ENCODE results near the gene BANK1. TPM values are rescaled to one million over a fixed set of nuclear protein-coding genes. Genes with fewer than 3 reads are reported as not detected.

BANK1 gene
- total RNA-seq, 4 donors from 2014 or later, result 0.22 to 1.4 (median 0.96) TPM

DNA sequence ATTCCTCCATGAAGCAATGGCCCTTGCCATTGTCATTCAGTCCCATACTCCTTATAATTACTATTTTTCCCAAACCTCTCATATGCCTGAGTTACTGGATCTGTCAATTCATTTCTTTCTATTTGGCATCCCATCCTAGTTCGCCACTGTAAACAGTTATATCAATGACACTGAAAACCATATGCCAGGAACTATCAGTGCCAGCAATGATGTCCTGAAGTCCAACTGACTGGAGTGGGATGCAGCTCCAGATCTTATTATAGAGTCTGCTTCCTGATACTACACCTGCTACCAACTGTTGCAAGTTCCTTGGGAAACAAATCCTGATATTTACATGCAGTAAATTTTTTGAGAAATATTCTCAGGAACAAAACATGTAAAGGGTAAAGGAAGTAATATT is 27.0 kb upstream of the BANK1 start:
- H3K4me3 ChIP-seq (ENCODE audit: low read depth, poor library complexity, severe bottlenecking), result no peak overlapping the region
- intact Hi-C loops (cut with DNase I; ENCODE audit: low total_unique reads), result no loop called here
- no peak for DNase-seq (ENCODE audit: low spot score in 2 of 2)
- WGBS, 2 donors, result 96 to 100% methylated on average over 1 of the region's 1 CpG
- no peak for TF ChIP-seq POLR2A (IDR thresholded peaks at IDR 0.05)

DNA sequence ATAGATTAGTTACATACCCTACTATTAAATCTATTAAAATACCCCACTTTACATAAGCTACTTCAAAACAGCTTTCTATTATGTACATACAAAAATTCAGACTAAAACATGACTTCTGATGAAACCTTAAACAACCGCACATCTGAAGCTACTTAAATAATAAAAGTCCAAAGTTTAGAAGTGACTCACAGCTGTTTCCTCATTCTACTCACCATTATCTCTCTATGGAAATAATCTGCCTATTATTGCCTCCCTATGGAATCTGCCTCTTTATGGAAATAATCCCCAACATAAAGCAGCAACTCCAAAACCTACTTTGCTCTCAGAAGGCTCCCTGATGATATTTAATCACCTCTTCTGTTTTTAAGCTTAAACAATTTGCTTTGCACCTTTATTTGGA is 15.7 kb upstream of the BANK1 start:
- DNase-seq (ENCODE audit: low spot score in 2 of 2), result no peak
- WGBS, 2 donors, result 50 to 58% methylated on average over 1 of the region's 1 CpG
- TF ChIP-seq, protein P1, sequence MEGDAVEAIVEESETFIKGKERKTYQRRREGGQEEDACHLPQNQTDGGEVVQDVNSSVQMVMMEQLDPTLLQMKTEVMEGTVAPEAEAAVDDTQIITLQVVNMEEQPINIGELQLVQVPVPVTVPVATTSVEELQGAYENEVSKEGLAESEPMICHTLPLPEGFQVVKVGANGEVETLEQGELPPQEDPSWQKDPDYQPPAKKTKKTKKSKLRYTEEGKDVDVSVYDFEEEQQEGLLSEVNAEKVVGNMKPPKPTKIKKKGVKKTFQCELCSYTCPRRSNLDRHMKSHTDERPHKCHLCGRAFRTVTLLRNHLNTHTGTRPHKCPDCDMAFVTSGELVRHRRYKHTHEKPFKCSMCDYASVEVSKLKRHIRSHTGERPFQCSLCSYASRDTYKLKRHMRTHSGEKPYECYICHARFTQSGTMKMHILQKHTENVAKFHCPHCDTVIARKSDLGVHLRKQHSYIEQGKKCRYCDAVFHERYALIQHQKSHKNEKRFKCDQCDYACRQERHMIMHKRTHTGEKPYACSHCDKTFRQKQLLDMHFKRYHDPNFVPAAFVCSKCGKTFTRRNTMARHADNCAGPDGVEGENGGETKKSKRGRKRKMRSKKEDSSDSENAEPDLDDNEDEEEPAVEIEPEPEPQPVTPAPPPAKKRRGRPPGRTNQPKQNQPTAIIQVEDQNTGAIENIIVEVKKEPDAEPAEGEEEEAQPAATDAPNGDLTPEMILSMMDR (IDR thresholded peaks at IDR 0.05), result no peak
- TF ChIP-seq POLR2A (IDR thresholded peaks at IDR 0.05), result no peak
- intact Hi-C loops (cut with DNase I; ENCODE audit: low total_unique reads), result no loop called here
- H3K4me3 ChIP-seq (ENCODE audit: low read depth, poor library complexity, severe bottlenecking), result no peak overlapping the region

DNA sequence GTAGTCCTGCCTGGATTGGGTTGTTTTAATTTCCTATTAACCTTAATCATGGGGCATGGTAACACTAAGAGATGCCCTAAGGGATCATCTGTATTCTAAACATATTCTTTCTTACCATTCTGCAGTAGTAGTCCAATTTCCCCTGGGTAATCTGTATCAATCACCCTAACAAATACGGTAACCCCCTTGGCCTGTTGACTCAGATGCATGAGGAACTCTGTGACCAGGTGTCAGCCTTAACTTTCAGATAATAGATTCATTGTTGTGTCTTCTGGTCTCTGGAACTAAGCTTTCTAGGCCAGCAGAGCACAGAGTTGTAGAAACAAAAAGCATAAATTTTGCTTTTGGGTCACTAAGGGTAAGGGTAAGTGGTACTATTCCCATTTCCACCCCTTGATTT is 13.1 kb upstream of the BANK1 start:
- H3K4me3 ChIP-seq (ENCODE audit: low read depth, poor library complexity, severe bottlenecking), result no peak overlapping the region
- DNase-seq (ENCODE audit: low spot score in 2 of 2), result no peak
- intact Hi-C loops (cut with DNase I; ENCODE audit: low total_unique reads), result no loop called here
- WGBS, 2 donors, result 89 to 96% methylated on average over 1 of the region's 1 CpG
- TF ChIP-seq, protein P1 (IDR thresholded peaks at IDR 0.05), result no peak
- no peak for TF ChIP-seq POLR2A (IDR thresholded peaks at IDR 0.05)

DNA sequence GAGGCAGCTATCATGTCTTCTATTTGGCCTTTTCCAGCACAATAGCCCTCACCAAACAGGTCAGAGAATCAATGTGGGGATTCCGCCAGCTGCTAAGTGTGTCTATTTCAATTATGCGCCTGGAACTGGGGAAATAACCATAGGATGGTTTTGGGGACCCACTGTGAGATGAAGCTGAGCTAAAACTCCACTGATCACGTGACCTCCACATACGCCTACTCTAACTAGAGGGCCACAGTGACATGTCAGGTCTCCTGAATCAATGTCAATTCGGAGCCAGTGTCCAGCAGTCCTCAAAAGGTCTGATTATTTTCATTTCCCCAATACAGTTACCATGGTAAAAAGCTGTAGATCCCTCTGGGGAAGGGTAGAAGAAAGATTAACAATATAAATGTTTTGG is 10.2 kb upstream of the BANK1 start:
- no peak overlapping the region for H3K4me3 ChIP-seq (ENCODE audit: low read depth, poor library complexity, severe bottlenecking)
- WGBS, 2 donors, result 89 to 91% methylated on average over 5 of the region's 5 CpGs
- DNase-seq (ENCODE audit: low spot score in 2 of 2), result no peak
- TF ChIP-seq, protein P1 (IDR thresholded peaks at IDR 0.05), result no peak
- no peak for TF ChIP-seq POLR2A (IDR thresholded peaks at IDR 0.05)
- intact Hi-C loops (cut with DNase I; ENCODE audit: low total_unique reads), result no loop called here

DNA sequence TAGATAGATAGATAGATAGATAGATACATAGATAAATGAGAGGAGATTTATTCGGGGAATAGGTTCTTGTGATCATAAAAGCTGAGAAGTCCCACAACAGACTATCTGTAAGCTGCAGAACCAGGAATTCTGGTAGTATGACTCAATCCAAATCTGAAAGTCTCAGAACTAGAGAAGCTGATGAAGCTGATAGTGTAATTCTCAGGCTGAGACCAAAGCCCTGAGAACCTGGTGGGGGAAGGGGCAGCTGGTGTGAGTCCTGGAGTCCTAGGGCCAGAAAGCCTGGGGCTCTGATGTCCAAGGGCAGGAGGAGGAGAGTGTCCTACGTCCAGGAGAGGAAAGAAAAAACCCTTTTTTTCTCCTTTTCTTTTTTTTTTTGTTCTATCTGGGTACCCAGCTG is 8.0 kb upstream of the BANK1 start:
- no peak for DNase-seq (ENCODE audit: low spot score in 2 of 2)
- intact Hi-C loops (cut with DNase I; ENCODE audit: low total_unique reads), result no loop called here
- WGBS, 2 donors, result 48 to 69% methylated on average over 2 of the region's 2 CpGs

DNA sequence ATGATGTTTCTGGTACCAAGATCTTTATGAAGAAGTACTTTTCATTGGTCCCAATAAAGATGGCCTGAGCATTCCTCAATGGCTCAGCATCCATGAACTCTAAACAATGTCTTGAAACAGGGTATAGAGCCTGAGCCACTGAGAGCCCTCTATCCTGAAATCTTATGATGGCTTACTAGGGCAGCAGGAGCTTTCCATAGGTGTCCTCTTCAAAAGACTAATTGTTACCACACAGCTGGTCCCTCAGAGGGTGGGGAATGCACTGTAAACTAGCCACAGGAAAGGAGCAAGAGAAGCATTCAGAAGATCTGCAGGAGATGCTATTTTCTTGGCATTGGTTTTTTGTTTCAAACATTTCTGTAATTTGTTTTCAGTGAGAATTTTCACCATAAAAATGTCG is 5.6 kb upstream of the BANK1 start:
- no peak overlapping the region for H3K4me3 ChIP-seq (ENCODE audit: low read depth, poor library complexity, severe bottlenecking)
- 92% methylated on average over 1 of the region's 1 CpG for WGBS, 2 donors
- intact Hi-C loops (cut with DNase I; ENCODE audit: low total_unique reads), result no loop called here
- TF ChIP-seq, protein P1 (IDR thresholded peaks at IDR 0.05), result no peak
- no peak for TF ChIP-seq POLR2A (IDR thresholded peaks at IDR 0.05)
- no peak for DNase-seq (ENCODE audit: low spot score in 2 of 2)

More for the DNA sequence above, 8.0 kb upstream of the BANK1 start:
- TF ChIP-seq, protein P1 (IDR thresholded peaks at IDR 0.05), result no peak
- TF ChIP-seq POLR2A (IDR thresholded peaks at IDR 0.05), result no peak
- H3K4me3 ChIP-seq (ENCODE audit: low read depth, poor library complexity, severe bottlenecking), result no peak overlapping the region
